GM21360 (cell line): Measurements from ENCODE around the gene FAIM2.

Experiments
- ATAC-seq: cut with Tn5 transposase; IDR thresholded peaks from one replicate; pipeline ENCODE4 v1.9.1; 2021; ENCODE audit warnings: mild to moderate bottlenecking, moderate library complexity; ENCODE audit not compliant: unreplicated experiment

Gene FAIM2

DNA sequence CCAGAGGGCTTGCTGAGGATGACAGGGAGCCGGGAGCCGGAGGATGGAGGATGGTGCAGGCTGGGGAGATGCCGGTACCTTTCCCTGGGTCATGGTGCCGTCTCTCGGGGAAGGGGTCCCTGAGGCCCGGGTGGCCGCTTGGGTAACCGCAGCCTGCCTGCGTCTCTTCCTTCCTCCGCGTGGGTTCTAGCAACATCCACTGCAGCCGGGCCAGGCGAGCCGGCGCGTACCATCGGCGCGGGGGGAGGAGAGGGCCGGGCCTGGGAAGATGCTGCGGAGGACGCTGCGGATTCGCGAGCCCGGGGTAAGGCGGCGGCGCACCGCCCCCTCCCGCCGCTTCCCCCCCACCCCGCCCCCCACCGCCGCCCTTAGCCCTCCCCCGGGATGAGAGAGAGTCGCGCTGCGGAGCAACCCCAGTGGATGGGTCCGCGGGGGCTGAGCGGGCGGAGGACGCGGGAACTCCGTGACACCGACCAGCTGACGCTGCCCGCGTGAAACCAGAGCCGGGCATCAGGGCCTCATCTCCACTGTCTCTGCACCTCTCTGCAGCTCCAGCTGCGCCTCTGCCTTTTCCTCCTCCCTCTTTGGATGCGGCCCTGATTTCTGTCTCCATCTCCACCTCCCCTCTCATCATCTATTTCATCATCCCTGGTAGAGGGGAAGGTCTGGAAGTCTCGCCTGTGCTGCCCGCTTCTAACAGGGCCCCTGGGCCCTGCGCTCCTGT is at the start of gene FAIM2:
Gene FAIM2 (minus strand): TSS at position 201 of the 724 bp plus-strand sequence. CDS start 108 bp downstream, at position 93.
- ATAC-seq = no peak

DNA sequence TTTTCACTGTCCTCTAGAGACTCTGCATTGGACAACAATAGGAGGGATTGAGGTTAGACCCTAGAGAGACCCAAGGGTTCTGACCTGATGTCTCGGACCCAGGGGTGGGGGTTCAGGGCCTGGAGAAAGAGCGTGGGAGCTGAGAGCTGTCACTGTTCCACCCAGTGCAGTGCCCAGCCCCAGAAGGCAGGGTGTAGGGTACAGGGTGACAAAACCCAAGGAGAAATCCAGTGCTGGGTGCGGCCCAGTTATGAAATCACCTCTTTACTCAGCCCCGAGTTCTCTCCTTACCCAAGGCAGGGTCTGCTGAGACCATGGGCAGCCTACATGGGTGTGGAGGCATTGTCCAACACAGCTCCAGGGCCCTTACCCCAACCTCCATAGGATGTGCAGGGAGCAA is 49.5 kb upstream of the FAIM2 start:
- no peak for ATAC-seq

DNA sequence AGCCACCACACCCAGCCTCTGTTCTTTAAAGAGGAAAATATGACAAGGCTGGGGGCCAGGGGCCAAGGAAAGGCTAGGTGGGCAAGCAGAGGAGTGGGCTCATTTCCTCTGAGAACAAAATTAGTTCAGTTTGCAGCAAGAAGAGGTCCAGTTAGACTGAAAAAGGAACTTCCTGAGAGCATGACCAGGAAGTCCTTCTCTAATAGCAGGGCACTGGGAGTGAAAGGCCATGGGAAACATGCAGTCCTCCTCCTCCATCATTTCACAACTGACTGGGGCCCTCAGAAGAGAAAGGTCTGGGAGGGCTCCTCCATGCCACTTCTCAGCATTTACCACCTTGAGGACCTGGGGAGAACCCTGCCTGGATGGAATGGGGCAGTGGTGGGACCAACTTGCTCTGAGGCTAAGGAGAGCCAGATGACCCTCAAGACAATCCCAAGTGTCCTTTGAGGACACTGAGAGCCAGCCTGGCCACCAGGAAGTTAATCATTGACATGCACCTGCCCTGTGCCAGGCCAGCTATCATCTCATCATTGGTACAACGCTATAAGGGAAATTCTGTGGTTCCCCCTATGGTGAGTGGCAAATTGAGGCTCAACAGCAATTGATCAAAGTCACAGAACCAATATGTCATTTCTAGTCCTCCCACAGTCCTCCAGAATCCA is 48.8 kb upstream of the FAIM2 start:
- no peak for ATAC-seq

DNA sequence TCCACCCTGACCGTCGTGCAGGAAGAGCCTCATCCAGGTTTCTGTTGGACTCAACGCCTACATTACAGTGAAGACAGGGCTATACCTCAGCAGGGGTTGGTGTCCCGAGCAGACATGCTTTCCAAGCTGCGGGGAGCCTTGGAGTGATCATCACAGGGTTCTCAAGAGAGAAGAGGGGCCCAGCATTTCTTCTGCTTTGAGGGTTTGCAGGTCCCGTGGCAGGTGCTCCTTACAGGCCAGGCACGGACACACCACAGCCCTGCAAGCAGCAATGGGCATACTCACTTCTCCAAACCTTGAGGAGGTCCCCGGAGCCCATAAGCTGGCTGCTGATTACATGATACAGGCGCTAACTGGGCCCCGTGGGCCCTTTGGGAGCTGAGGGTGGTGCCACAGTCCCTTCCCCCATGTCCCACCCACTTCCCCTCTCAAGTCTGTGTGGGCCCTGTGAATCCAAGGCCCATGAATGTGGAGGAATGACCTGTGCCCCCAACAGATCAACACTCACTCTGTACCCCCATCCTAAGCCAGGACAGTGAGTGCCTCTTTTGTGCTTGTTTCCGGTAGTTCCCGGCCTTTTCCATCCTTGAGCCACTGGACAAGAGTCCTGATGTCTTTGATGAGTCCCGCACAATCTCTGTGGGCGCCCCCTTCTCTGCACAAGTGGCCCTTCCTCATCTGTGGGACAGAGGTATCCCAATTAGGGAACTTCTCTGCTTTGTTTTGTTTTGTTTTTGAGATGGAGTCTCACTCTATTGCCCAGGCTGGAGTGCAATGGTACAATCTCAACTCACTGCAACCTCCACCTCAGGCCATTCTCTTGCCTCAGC is 47.9 kb upstream of the FAIM2 start:
- ATAC-seq = no peak

DNA sequence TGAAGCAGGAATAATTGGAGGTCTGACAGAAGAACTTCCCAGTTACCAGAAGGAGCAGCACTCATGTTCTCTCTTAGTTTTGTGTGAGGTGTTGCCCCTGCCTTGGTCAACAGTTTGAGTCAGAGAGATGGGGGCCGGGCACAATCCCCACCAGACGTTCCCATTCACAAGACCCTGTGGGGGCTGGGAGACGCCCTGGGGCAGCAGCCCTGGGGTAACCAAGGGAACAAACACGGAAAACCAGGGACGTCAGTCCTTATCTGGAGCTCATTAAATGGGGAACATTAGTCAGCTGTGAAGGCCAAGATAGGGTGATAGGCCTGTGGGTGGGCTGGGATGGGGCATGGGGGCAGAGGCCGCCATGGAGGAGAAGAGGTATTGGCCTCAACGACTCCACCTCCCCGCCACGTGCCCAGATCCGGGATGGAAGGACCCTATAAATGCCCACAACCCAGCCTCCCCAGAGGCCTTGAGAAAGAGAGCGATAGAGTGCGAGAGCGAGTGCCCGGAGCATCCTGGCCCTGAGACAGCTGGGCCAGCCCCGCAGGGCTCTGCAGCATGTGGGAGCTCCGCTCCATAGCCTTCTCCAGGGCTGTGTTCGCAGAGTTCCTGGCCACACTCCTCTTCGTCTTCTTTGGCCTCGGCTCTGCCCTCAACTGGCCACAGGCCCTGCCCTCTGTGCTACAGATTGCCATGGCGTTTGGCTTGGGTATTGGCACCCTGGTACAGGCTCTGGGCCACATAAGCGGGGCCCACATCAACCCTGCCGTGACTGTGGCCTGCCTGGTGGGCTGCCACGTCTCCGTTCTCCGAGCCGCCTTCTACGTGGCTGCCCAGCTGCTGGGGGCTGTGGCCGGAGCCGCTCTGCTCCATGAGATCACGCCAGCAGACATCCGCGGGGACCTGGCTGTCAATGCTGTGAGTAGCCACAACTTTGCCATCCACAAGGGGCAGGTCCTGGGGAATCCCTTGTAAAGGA is 46.9 kb upstream of the FAIM2 start, which contains the start of gene AQP2:
Gene AQP2 (plus strand): TSS at position 465 of the 979 bp plus-strand sequence. CDS start 94 bp downstream, at position 559.
- ATAC-seq = no peak

DNA sequence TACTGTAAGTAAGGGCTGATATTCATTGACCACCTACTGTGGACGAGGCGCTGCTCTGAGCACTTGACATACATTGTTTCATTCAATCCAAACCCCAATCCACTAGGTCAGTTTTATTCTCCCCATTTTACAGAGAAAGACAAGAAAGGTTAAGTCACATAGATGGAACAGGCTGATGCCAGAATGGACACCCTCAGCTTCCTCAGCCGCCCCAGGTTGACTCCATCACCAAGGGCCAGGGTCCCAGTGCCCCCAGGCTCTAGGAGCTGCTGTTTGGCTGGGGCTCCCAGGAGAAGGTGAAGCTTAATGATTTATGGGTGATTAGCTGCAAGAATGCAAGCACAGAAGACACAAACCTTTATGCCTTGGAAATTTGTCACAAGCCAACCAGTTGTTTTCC is 46.2 kb upstream of the FAIM2 start:
- ATAC-seq = no peak

DNA sequence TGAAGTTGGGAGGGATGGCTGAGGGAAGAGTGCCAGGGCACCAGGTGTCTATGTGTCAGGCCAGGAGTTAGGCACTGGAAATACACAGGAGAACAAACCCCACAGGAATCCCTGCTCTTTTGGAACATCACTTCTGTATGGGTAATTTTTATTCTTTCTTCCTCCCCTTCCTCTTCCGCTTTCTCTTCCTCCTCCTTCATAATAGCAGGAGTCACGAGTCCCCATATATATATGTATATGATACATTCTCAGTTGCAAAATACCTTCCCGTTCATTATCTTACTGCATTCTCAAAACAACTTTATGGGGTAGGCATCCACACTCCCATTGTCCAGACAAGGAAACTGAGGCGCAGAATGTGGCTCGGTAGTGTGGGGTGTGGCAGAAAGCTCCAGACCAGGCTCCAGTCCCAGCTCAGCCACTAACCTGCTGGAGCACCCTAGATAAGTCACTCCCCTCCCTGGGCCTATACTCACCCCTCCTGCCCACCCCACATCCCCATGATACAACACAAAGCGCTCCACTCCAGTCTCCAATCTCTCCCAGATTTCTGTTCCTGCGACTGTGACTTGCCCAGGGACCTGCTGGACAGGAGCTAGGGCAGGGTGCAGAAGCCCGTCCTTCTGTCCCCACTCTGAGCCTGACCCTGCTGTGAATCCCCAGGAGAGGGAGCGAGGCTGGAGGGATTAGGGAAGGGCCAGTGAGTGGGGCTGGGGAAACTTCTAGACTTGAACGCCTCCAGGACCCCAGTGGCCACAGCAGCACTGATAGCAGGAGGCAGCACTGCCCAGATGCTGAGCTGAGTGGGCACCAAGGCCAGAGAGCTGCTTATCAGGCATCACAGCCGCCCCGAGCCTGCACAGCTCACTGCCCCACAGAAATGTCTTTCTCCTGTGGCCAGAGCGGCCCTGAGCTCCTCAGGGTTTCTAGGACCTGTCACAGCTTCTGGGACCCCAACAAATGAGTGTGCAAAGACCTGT is 45.5 kb upstream of the FAIM2 start:
- no peak for ATAC-seq

DNA sequence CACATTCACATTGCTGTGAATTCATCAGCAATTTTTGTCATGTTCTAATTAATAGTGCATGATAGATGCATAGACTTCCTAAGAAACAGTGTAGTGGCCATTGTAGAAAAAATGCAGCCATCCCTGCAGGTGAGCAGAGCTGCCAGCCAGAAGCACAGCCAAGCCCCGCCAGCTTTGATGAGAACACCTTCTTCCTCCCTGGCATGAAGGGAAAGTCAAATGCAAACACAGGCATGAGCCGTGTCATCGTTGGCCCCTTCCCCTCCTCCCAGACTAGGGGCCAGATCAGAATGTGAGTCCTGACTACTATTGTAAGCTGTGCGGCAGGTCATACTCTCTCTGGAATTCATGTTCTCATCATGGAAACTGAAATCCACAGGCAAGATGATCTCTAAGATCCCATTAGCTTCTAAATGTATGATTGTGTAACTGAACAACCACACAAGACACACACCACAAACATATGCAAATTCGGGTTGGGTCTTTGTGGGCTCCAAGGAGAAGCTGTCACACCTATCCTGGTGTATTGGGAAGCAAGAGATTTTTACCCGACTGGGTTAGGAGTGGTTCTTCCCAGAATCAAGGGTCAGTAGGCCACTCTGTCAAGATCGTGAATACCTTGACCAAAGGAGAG is 44.0 kb upstream of the FAIM2 start:
- ATAC-seq = no peak

DNA sequence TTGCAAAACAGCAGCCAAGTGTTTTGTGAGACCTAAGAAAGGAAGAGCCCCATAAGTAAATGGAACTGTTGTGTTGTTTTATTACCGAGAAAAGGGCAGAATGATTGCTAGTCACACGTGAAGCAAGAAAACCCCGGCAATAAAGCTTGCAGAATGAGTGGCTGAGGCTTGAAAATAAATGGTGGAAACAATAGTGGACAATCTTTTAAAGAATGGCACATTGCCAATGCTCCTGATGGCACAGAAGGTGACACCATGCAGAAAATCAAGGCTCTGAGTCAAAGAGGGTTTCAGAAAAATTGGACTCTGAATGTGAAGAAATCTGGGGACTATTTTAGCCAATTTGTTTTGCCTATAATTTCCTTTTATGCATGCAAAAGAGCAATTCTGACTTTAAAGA is 42.8 kb upstream of the FAIM2 start:
- ATAC-seq = no peak

DNA sequence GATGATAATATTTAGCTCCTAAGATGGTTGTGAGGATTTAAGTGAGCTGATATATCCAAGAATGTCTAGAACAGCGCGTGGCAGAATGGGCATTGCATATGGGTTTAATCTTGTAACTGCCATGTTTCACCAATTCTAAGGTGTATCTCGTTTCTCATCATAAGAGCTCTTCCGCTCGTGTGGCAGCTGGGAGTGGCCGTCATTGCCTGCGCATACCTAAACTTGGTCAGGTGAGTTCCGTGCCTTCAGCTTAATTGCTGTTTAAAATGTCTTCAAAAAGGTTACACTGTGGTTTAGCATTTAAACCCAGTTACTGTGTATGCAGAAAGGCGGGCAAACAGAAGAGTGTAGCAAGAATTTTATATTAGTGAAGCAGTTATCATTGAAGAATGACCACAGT is 42.4 kb upstream of the FAIM2 start:
- no peak for ATAC-seq

DNA sequence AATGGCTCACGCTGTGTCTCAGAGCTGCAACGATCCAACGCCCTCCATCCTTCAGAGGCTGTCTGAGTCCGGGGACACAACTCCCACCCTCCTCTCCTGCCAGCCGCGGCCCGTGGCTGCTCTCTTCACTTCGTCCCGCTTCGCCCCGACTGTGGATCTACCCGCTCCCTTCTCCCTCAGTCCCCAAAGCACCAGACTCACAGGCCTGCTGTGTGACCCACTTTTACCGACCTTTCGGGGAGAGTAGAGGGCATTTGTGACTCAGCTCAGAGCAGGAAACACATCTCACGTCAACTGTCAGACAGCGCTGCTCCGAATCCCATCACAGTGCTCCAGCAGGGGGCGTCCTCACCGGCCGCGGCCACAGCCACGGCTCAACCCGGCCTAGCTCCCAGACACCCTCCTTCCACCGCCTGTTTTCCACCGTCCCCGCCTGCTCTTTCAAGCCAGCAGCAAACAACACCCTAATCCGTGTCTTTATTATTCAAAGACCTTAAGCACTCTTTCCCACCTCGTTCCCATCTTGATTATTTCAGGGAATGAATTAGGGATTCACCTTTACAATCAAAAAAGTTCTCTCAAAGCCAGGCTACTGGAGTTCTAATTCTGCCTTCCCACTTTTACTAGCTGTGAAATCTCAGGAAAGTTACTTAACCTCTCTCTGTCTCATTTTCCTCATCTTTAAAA is 41.8 kb upstream of the FAIM2 start:
- ATAC-seq = peak; percentile 73

DNA sequence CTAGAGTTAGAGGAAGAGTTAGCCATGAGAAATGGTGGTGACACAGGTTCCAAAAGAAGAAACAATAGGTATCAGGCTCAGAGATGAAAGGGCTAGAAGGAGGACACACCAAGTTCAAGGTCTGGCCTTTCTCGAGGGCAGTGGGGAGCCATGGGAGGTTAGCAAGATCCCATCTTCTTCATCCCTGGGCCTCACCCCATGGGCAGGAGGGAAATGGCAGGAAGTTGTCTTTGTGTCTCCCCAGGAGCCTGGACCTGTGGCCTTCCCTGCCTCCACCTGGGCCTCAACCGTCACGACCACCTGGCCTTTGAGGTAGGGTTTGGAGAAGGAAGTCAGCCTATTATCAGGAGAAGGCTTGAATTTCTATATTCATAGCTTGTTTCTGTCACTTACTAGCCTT is 41.0 kb upstream of the FAIM2 start:
- no peak for ATAC-seq

DNA sequence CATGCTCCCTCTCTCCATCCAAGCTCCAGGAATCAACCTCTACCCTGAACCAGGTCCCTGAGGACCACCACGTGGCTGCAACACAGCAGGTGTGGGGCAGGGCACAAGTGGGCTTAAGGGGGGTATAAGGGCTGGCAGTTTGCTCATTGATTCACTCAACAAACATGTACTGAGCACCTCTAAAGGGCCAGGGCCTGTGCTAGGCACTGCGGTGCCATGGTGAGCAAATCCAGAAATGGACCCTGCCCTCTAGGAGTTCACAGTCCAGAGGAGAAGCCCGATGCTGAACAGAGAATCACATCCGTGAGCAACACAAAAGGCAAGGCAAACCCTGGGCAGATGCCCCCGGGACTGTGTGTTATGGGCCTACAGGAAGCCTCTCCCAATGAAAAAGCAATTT is 40.3 kb upstream of the FAIM2 start:
- no peak for ATAC-seq

DNA sequence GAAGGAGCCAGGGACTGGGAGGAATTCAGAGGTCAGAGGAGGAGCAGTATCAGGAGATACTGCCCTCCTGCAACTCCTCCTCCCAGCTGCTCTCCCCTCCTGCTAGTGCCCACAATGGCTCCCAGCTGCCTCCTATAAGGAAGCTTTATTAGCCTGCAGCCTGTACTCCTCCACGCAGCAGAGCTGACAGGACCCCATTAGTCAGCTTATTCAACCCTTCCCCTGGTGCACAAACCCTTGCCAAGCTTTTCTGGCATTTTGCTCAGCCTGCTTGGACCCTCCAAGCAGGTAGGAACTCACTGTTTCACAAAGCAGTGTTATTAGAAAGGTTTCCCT is 39.9 kb upstream of the FAIM2 start:
- no peak for ATAC-seq

DNA sequence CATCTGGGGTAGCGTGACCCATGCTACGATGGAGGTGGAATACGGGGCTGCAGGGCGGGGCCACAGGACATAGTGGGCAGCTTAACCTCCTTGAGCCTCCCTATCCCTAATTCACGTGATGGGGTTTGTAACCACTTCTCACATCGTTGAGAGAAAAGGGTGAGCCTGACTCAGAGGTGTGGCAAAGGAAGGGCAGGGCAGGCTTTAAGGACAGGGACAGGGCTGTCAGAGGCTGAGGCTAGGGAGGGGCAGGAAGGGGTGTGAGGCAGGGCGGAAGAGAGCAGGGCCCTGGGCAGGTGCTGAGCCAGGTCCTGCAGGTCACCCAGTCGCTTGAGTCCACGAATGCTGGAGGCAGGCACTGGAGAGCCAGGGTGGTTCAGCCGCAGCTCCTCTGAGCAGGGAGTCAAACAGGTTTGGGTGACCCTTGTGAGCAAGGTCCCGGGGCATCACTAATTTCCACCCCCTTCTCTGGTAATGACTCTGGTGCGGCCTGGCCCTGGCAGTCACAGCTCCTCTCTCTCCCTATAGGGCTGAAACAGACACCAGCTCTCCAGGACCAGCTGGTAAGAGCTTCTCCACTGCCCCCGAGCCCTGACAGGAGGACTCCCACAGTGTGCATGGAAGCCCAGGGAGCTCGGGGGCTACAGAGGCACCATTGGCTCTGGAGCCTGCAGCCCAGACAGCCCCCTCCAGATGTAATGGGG is 39.4 kb upstream of the FAIM2 start:
- ATAC-seq = no peak

DNA sequence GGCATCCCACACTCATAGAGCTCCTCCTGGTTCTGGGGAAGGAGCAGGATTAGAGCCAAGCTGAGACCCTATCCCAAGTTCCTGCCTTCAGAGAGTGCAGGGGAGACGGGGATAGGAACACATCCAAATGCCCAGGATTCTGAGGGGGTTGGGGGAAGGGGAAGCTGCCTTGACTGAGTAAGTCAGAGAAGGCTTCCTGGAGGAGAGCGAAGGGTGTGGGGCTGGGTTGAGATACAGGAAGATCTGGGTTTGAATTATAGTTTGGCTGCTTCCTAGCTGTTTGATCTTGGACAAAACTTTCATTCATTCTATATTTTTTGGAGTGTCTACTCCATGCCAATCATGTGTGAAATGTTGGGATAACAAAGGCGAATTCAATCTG is 38.8 kb upstream of the FAIM2 start:
- ATAC-seq = no peak

DNA sequence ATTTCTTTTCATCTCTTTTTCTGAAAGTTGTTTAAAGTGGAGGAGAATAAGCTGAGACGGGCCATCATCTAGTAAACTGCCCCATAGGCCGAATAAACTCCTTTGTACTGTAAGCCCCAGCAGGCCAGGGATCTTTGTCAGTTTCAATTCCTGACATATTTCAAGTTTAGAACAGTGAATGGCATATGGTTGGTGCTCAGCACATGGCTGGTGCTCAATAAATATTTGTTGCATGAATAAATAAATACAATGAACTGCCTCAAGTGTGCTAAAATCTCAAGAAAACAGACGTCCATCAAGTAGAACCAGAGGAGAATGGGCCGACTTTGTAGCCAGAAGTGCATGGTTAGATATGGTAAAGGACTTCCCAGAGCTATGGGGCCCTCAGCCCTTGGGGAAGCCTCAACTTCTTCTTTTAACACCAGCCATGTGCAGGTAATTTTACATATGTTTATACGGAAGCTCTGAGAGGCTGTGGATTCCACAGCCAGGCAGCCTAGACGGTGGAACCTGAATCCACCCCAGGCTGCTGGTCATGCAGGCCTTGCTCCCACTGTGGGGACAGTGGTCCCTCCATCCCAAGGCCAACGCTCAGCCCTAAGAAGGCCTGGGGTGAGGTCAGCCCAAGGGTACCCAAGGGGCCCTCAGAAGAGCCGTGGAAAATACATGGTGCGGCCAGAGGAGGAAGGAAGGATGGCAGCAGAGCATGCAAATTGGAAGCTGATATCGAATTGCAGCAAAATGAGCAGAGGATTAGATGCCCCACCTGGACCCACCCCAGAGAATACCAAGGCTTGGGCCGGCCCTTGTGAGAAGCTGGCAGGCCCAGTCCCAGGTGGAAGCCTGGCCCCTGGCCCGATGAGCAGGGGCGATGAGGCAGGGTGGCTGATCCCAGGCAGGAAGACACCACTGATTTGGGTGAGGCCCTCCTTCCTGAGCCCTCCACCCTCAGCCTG is 38.1 kb upstream of the FAIM2 start:
- no peak for ATAC-seq
